Mesenchymal stem cell (in vitro differentiated cells and primary cell): Measurements from ENCODE around the gene RBP3.

Experiments used
- DNase-seq: peaks from one replicate; pipeline ENCODE4 v3.0.0-alpha.2; 2013
- H2AFZ ChIP-seq: one replicate; pipeline ENCODE4 v1.6.1; 2013; ENCODE audit warnings: low read depth, mild to moderate bottlenecking, control low read depth, inconsistent platforms, low read length, moderate library complexity
- H2AK5ac ChIP-seq: 2 replicates; pipeline ENCODE4 v1.6.1; 2013; ENCODE audit warnings: low read length, moderate library complexity, mild to moderate bottlenecking, inconsistent platforms; ENCODE audit not compliant: severe bottlenecking
- H2BK120ac ChIP-seq: one replicate; pipeline ENCODE4 v1.6.1; 2013; ENCODE audit warnings: low read depth, mild to moderate bottlenecking, inconsistent platforms, low read length, moderate library complexity
- H2BK12ac ChIP-seq, 2 experiments: one replicate each; pipeline ENCODE4 v1.6.1; 2013; ENCODE audit warnings: inconsistent platforms in 2 of 2, low read length in 2 of 2, mild to moderate bottlenecking in 2 of 2, moderate library complexity in 2 of 2, control low read depth in 1 of 2
- H2BK15ac ChIP-seq: one replicate; pipeline ENCODE4 v1.6.1; 2013; ENCODE audit warnings: mild to moderate bottlenecking, low read depth, inconsistent platforms; ENCODE audit not compliant: poor library complexity, severe bottlenecking
- H2BK5ac ChIP-seq: 2 replicates; pipeline ENCODE4 v1.6.1; 2013; ENCODE audit warnings: low read depth, mild to moderate bottlenecking, low read length, control low read depth, inconsistent platforms; ENCODE audit not compliant: poor library complexity, severe bottlenecking
- H3K14ac ChIP-seq, 2 experiments: one replicate each; pipeline ENCODE4 v1.6.1; 2013; ENCODE audit warnings: inconsistent platforms in 2 of 2, low read length in 2 of 2, control low read depth in 1 of 2, mild to moderate bottlenecking in 1 of 2, moderate library complexity in 1 of 2
- H3K18ac ChIP-seq, 2 experiments: one replicate each; pipeline ENCODE4 v1.6.1; 2013; ENCODE audit warnings: inconsistent platforms in 2 of 2, low read length in 2 of 2, control low read depth in 1 of 2, low read depth in 1 of 2, mild to moderate bottlenecking in 1 of 2
- H3K23ac ChIP-seq, 2 experiments: one replicate each; pipeline ENCODE4 v1.6.1; 2013; ENCODE audit warnings: inconsistent platforms in 2 of 2, low read length in 2 of 2, mild to moderate bottlenecking in 2 of 2, moderate library complexity in 2 of 2, control low read depth in 1 of 2
- H3K27ac ChIP-seq: 2 replicates; pipeline ENCODE4 v1.5.1; 2013; ENCODE audit warnings: mild to moderate bottlenecking, moderate library complexity, low read length, control low read depth, inconsistent platforms; ENCODE audit not compliant: poor library complexity, severe bottlenecking
- H3K27me3 ChIP-seq, 2 experiments: 2 replicates each; pipeline versions ENCODE4 v1.6.1 to v1.7.0; 2013; ENCODE audit warnings: low read length in 2 of 2, mild to moderate bottlenecking in 2 of 2, moderate library complexity in 2 of 2, control low read depth in 1 of 2, inconsistent platforms in 1 of 2; ENCODE audit not compliant: control insufficient read depth in 1 of 2, insufficient read depth in 1 of 2
- H3K36me3 ChIP-seq, 2 experiments: 2 replicates each; pipeline versions ENCODE4 v1.6.1 to v1.7.0; 2013; ENCODE audit warnings: low read length in 2 of 2, control low read depth in 1 of 2, inconsistent platforms in 1 of 2, low read depth in 1 of 2, mild to moderate bottlenecking in 1 of 2; ENCODE audit not compliant: insufficient read depth in 2 of 2, control insufficient read depth in 1 of 2
- H3K4ac ChIP-seq, 2 experiments: one replicate each; pipeline ENCODE4 v1.6.1; 2013; ENCODE audit warnings: inconsistent platforms in 2 of 2, low read length in 2 of 2, mild to moderate bottlenecking in 2 of 2, moderate library complexity in 2 of 2, control low read depth in 1 of 2, low read depth in 1 of 2
- H3K4me1 ChIP-seq: 2 replicates; pipeline ENCODE4 v1.6.1; 2013; ENCODE audit warnings: low read depth, low read length, control low read depth; ENCODE audit not compliant: control insufficient read depth, insufficient read depth
- H3K4me2 ChIP-seq: 2 replicates; pipeline ENCODE4 v1.6.1; 2013; ENCODE audit warnings: low read length, mild to moderate bottlenecking, inconsistent platforms; ENCODE audit not compliant: poor library complexity, severe bottlenecking
- H3K4me3 ChIP-seq, 2 experiments: 2 replicates each; pipeline versions ENCODE4 v1.5.1 to v1.7.0; 2013; ENCODE audit warnings: low read length in 2 of 2, mild to moderate bottlenecking in 2 of 2, control low read depth in 1 of 2, low read depth in 1 of 2; ENCODE audit not compliant: insufficient read depth in 1 of 2
- H3K79me1 ChIP-seq: replicated peaks from 2 replicates; pipeline ENCODE4 v1.6.1; 2013; ENCODE audit warnings: mild to moderate bottlenecking, control low read depth, low read length, inconsistent platforms; ENCODE audit not compliant: poor library complexity, severe bottlenecking
- H3K9ac ChIP-seq: 2 replicates; pipeline ENCODE4 v1.7.0; 2013; ENCODE audit warnings: mild to moderate bottlenecking, low read length, moderate library complexity
- H3K9me3 ChIP-seq: 2 replicates; pipeline ENCODE4 v1.7.0; 2013; ENCODE audit warnings: mild to moderate bottlenecking, low read length; ENCODE audit not compliant: control insufficient read depth
- H4K8ac ChIP-seq: one replicate; pipeline ENCODE4 v1.6.1; 2013; ENCODE audit warnings: inconsistent platforms, mild to moderate bottlenecking, low read length, moderate library complexity
- H4K91ac ChIP-seq: one replicate; pipeline ENCODE4 v1.6.1; 2013; ENCODE audit warnings: mild to moderate bottlenecking, low read length, inconsistent platforms
- WGBS: methylation state at CpG from one replicate; pipeline ENCODE4 v1.1.7; 2013; ENCODE audit warnings: mixed read lengths; 5-methylcytosine and 5-hydroxymethylcytosine counted together

The RBP3 gene

DNA sequence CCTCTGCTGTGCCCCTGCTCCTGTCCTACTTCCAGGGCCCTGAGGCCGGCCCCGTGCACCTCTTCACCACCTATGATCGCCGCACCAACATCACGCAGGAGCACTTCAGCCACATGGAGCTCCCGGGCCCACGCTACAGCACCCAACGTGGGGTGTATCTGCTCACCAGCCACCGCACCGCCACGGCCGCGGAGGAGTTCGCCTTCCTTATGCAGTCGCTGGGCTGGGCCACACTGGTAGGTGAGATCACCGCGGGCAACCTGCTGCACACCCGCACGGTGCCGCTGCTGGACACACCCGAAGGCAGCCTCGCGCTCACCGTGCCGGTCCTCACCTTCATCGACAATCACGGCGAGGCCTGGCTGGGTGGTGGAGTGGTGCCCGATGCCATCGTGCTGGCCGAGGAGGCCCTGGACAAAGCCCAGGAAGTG, 1.8 kb downstream of the RBP3 start:
- Histone ChIP-seq H3K27me3 (peaks cover 18 to 19% of the 10 kb centered on the region in 2 experiments), H3K4me3 (no peak overlapping the region), H3K4me1 (no peaks in the 10 kb centered on the region), H3K27ac (no peak overlapping the region), H2BK5ac (no peak overlapping the region), H2AFZ (no peak overlapping the region), H3K36me3 (no peaks in the 10 kb centered on the region), H2BK12ac (no peak overlapping the region), H3K4ac (no peak overlapping the region), H2BK120ac (no peak overlapping the region), H2BK15ac (no peak overlapping the region), H2AK5ac (no peak overlapping the region), H3K9ac (no peak overlapping the region), H3K79me1 (no peaks in the 10 kb centered on the region), H3K9me3 (no peaks in the 10 kb centered on the region), H4K8ac (no peak overlapping the region), H3K4me2 (no peak overlapping the region), H3K23ac (no peak overlapping the region), H3K14ac (peak overlapping the region in 1 of 2 experiments; percentile 26), H4K91ac (no peak overlapping the region), H3K18ac (no peak overlapping the region)
- WGBS = 93% methylated on average over 31 of the region's 31 CpGs
- DNase-seq = no peak

DNA sequence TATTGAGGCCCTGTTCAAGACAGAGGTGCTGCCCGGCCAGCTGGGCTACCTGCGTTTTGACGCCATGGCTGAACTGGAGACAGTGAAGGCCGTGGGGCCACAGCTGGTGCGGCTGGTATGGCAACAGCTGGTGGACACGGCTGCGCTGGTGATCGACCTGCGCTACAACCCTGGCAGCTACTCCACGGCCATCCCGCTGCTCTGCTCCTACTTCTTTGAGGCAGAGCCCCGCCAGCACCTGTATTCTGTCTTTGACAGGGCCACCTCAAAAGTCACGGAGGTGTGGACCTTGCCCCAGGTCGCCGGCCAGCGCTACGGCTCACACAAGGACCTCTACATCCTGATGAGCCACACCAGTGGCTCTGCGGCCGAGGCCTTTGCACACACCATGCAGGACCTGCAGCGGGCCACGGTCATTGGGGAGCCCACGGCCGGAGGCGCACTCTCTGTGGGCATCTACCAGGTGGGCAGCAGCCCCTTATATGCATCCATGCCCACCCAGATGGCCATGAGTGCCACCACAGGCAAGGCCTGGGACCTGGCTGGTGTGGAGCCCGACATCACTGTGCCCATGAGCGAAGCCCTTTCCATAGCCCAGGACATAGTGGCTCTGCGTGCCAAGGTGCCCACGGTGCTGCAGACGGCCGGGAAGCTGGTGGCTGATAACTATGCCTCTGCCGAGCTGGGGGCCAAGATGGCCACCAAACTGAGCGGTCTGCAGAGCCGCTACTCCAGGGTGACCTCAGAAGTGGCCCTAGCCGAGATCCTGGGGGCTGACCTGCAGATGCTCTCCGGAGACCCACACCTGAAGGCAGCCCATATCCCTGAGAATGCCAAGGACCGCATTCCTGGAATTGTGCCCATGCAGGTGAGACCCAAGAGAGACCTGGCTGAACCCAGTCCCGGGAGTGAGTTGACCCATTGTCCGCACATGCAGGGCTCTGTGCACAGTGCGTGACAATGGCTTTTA, 2.8 kb downstream of the RBP3 start:
- H4K91ac ChIP-seq = no peak overlapping the region
- no peak overlapping the region for H2BK120ac ChIP-seq
- no peak overlapping the region for H3K18ac ChIP-seq
- no peak overlapping the region for H3K9ac ChIP-seq
- no peak overlapping the region for H3K4ac ChIP-seq
- no peak overlapping the region for H2BK5ac ChIP-seq
- H3K4me3 ChIP-seq = no peak overlapping the region
- peaks cover 15 to 17% of the 10 kb centered on the region in 2 experiments for H3K27me3 ChIP-seq
- no peaks in the 10 kb centered on the region for H3K79me1 ChIP-seq
- no peak overlapping the region for H3K23ac ChIP-seq
- H3K27ac ChIP-seq = no peak overlapping the region
- no peak overlapping the region for H4K8ac ChIP-seq
- H3K4me2 ChIP-seq = no peak overlapping the region
- H2BK12ac ChIP-seq = no peak overlapping the region
- no peak overlapping the region for H3K14ac ChIP-seq
- no peaks in the 10 kb centered on the region for H3K4me1 ChIP-seq
- no peaks in the 10 kb centered on the region for H3K36me3 ChIP-seq
- DNase-seq = no peak
- 92% methylated on average over 39 of the region's 39 CpGs for WGBS
- no peaks in the 10 kb centered on the region for H3K9me3 ChIP-seq
- no peak overlapping the region for H2BK15ac ChIP-seq
- H2AFZ ChIP-seq = no peak overlapping the region
- no peak overlapping the region for H2AK5ac ChIP-seq

DNA sequence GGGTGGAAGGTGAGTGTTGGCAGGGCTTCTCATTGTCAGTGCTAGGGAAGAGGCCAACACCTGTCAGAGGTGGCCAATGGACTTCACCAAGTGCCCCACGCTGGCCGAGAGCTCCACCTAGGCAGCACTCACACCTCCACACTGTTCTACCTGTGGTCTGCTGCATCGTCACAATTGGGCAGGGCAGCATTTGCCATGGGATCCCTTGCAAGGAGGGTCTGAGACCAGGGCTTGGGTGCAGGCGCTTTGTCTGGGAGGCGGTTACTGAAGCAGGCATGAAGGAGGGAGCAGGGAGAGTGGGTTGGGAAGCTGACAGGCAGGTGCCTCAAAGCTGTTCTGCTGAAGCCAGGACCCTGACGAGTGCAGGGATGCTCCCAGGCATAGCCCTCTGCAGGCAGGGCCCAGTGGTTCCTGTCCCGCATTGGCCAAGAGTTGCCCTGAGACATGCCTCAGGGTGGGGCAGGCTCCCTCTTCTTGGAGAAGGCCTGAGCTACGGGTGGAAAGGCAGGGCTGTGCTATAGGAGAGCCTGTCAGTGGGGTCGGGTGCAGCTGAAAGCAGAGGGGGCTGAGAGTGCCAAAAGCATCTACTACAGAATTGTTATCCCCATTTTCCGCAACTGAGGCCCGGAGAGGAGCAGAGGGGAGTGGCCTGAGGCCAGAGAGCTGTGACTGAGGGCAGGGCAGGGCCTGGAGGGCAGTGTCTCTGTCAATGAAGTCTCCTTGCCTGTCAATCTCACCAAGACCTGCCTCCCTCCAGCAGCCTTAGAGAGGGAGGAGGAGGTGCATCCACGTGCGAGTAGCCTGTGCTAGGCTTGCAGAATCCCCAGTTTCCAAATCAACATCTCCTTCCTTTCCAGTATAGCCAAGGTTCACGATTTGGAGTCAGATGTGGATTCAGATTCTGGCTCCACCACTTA, 4.0 kb downstream of the RBP3 start:
- no peak overlapping the region for H2AFZ ChIP-seq
- H3K23ac ChIP-seq = no peak overlapping the region
- peak overlapping the region in 1 of 2 experiments; percentile 37 for H3K14ac ChIP-seq
- no peak for DNase-seq
- H3K36me3 ChIP-seq = no peaks in the 10 kb centered on the region
- no peaks in the 10 kb centered on the region for H3K79me1 ChIP-seq
- H3K4me2 ChIP-seq = no peak overlapping the region
- H4K91ac ChIP-seq = no peak overlapping the region
- H3K9me3 ChIP-seq = no peaks in the 10 kb centered on the region
- H2BK12ac ChIP-seq = no peak overlapping the region
- no peak overlapping the region for H2BK120ac ChIP-seq
- no peak overlapping the region for H3K18ac ChIP-seq
- no peak overlapping the region for H2BK15ac ChIP-seq
- no peak overlapping the region for H3K4ac ChIP-seq
- WGBS = 75% methylated on average over 10 of the region's 14 CpGs
- H3K4me1 ChIP-seq = no peaks in the 10 kb centered on the region
- H3K27me3 ChIP-seq = peaks cover 12 to 15% of the 10 kb centered on the region in 2 experiments
- no peak overlapping the region for H4K8ac ChIP-seq
- no peak overlapping the region for H2BK5ac ChIP-seq
- H3K9ac ChIP-seq = no peak overlapping the region
- H3K4me3 ChIP-seq = no peak overlapping the region
- no peak overlapping the region for H2AK5ac ChIP-seq
- H3K27ac ChIP-seq = no peak overlapping the region

DNA sequence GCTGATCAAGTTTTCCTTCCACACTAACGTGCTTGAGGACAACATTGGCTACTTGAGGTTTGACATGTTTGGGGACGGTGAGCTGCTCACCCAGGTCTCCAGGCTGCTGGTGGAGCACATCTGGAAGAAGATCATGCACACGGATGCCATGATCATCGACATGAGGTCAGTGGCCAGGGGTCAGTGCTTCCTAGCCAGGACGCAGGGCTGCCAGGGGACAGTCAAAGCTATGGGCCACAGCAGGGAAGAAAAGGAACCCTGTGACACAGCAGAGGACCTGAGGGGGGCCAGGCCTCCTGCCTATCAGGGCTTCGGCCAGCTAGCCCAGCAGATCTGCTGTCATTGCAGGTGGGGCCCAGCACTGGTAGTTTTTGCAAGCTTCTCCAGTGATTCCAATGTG, 5.2 kb downstream of the RBP3 start:
- Histone ChIP-seq H3K36me3 (no peaks in the 10 kb centered on the region), H3K4me1 (no peaks in the 10 kb centered on the region), H3K79me1 (no peaks in the 10 kb centered on the region), H2AFZ (no peak overlapping the region), H3K4me3 (no peak overlapping the region), H3K18ac (no peak overlapping the region), H3K9me3 (no peaks in the 10 kb centered on the region), H3K23ac (no peak overlapping the region), H3K4ac (no peak overlapping the region), H2BK15ac (no peak overlapping the region), H4K8ac (no peak overlapping the region), H3K27ac (no peak overlapping the region), H2BK12ac (no peak overlapping the region), H3K14ac (no peak overlapping the region), H2BK120ac (no peak overlapping the region), H2BK5ac (no peak overlapping the region), H4K91ac (no peak overlapping the region), H3K9ac (no peak overlapping the region), H3K4me2 (no peak overlapping the region), H2AK5ac (no peak overlapping the region), H3K27me3 (peaks cover 12 to 21% of the 10 kb centered on the region in 2 experiments)
- 88% methylated on average over 6 of the region's 6 CpGs for WGBS
- DNase-seq = no peak
